NCI-H446 (cell line): ENCODE measurements around the gene RFTN1.
A peak's percentile ranks its signal among the peaks of the same experiment; 100 is the strongest.

Experiments
- DNase-seq, 2 experiments: peaks; one replicate each; lab custom pipeline; 2025; lab: John Stamatoyannopoulos, UW

RFTN1 gene

DNA sequence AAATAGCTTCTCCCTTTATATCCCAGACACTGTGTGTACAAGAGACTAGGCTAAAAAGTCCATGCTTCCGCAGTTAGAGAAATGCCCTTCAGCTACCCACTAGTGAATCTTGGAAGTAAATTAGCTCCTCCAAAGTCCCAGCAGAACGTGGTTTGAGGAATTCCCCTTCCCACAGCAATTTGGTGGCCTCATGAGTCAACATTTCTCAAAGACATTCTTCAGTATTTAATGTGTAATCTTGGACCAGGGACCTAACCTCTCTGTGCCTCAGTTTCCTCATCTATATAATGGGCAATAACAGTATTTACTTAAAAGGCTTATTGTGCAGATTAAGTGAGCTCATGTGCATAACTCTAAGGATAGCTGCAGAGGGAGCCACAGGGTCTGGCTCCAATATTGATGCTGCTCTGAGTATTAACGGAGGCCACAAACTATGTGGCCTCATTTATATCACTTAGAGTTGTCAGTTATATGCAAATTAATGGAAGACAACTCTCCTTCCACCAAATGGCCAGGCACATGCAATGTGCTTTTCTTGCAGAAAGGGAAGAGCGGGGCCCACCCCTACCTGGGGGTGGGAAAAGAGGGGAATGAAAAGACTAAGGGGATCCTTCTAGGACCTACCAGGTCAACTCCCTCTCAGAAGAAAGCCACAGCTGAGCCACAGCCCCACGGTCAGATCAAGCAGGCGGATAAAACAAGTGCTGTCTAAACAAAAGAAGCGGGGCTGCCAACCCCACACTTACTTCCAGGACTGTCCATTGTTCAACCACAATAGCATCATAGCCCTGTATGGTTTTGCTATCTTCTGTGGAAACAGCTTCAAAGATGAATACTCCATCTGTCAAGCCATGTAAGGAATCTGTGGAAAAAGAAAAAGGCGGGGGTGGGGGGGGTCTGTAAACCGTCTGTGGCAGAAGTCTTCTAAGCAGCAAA is 156.0 kb downstream of the RFTN1 start:
- DNase-seq = no peak

- DNase-seq = peak in 1 of 2 experiments; percentile 49
These were observed 157.7 kb downstream of the RFTN1 start for GRCh38 chr3:16355828-16356227.

- DNase-seq = no peak
These were observed 159.2 kb downstream of the RFTN1 start for GRCh38 chr3:16354291-16354690.

GRCh38 chr3:16352428-16352827 is 161.1 kb downstream of the RFTN1 start:
- DNase-seq = no peak

GRCh38 chr3:16350597-16351318 is 162.7 kb downstream of the RFTN1 start:
- peak in 1 of 2 experiments; percentile 21 for DNase-seq

- peak in 1 of 2 experiments; percentile 45 for DNase-seq
These were observed 163.4 kb downstream of the RFTN1 start for GRCh38 chr3:16349986-16350596.

DNA sequence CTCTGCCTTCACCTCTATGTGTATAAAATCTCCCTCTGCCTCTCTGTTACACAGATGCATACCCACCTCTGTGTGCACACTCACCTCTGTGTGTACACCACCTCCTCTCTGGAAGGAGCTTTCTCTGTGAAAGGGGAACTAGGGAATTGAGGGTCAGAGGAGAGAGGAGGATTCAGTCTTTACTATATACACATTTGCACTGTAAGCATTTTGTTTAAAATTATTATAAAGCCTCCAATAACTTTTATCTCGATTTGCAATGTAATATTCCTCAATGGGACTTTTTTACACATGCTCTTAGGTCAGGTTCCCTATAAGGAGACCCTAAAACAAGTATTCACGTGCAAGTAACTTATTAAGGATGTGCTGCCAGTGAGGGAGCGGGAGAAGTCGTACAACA is 166.0 kb downstream of the RFTN1 start:
- no peak for DNase-seq

DNA sequence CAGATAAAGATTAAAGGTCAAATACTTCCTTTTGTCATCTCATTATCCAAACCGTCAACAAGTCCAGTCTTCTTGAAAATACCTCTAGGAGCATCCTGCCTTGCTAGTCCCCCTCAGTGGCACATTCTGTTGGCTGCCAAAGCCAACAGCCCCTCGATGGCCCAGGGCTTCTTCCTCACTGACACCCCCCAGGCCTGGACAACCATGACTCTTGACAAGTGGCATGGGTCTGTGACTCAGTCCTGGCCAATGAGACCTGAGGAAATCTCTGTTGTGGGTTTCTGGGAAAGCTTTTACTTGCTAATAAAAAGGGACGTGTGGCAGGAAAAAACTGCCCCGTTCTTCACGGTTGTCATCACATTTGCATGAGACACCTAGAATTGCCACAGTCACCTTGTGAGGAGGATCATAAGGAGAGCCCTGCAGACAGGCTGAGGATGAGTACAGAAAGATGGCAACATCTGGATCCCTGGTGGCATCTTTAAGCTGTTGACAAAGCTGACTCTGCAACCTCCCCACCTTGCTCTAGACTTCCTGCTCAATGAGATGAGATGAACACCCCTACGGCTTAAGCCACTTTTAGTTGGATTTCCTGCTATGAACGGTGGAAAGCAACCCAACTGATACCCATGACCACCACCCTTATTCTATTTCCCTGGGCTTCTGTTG is 167.0 kb downstream of the RFTN1 start:
- no peak for DNase-seq

GRCh38 chr3:16343101-16343500 is 170.4 kb downstream of the RFTN1 start:
- DNase-seq = no peak

DNA sequence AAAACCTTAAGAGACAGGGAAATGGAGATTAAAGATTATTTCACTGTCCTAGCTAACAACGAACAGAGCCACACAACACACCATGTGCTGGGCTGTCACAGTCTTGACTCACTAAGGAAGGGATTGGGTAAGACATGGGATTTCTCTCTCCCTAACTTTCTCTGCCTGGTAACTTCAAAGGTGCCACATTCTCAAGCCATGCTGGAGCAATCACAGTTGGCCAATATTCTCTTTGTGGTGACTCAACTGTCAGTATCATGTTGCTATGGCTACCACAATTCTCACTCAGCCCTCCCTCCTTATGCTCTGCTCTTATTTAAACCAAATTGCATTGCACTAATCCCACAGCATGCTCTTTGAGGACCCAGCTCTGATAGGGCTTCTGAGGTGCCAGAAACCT is 174.5 kb downstream of the RFTN1 start:
- DNase-seq = no peak

- no peak for DNase-seq
These were observed 175.5 kb downstream of the RFTN1 start for GRCh38 chr3:16337856-16338540.

DNA sequence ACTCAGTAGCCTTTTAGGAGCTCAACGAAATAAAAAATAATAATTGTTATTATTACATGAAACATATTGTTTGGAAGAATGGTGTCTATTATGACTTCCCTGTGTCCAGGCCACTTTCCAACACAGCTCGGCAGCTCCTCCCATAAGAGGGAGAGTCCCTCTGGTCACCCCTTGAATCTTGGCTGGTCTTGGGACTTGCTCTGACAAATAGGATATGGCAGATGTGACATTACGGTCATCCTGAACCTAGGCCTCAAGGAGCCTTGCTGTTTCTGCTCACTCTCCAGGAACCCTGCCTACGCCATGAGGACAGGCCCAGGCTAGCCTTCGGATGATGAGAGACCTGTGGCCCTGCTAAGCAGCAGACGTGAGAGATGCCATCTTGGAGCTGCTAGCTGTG is 176.7 kb downstream of the RFTN1 start:
- no peak for DNase-seq

- DNase-seq = no peak
These were observed 177.5 kb downstream of the RFTN1 start for GRCh38 chr3:16335772-16336645.

DNA sequence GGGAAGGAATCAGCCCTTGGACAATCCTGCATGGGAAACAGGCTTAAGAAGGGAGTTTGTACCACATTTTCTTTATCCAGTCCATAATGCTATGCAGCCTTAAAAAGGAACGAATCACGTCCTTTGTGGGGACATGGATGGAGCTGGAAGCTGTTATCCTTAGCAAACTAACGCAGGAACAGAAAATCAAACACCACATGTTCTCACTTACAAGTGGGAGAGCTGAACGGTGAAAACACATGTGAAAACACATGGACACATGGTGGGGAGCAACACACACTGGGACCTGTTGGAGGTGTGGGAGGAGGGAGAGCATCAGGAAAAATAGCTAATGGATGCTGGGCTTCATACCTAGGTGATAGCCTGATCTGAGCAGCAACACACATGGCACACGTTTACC is 178.2 kb downstream of the RFTN1 start:
- DNase-seq = no peak

DNA sequence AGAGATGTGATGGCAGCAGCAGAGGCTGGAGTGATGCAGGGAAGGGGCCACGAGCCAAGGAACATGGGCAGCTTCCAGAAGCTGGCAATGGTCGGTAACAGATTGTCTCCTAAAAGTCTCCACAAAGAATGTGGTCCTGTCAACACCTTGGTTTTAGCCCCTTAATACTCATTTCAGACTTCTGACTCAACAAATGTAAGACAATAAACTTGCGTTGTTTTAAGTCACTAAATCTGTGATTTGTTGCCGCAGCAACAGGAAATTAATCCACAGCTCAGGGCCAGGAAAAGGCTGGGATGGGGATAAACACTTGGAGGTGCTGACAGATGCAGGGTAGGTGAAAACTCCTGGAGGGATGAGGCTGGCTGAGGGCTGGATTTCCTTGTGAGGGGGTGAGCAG is 178.6 kb downstream of the RFTN1 start:
- DNase-seq = no peak

DNA sequence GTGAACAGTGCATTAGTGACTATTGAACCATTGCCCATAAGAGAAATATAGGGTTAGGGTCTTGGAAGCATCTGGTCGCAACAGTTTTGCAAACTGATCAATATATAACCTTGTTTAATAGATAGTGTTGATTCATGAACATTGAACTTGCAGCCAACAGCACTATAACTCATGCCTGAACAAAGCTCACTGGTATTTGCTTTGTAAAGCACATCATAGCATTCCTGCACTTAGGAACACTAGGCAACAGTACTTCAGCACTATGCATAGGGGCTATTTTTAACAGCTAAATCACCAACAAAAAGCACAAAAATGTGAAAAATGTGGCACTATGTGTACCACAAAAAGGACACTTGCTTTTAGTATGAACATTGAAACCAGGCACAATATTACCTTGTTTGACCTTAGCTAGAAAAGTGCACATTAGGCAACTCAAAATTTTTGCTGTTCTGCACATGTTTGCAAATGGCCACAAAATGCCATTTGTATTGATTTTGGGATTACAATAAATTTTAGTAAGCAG is 180.5 kb downstream of the RFTN1 start:
- DNase-seq = no peak

DNA sequence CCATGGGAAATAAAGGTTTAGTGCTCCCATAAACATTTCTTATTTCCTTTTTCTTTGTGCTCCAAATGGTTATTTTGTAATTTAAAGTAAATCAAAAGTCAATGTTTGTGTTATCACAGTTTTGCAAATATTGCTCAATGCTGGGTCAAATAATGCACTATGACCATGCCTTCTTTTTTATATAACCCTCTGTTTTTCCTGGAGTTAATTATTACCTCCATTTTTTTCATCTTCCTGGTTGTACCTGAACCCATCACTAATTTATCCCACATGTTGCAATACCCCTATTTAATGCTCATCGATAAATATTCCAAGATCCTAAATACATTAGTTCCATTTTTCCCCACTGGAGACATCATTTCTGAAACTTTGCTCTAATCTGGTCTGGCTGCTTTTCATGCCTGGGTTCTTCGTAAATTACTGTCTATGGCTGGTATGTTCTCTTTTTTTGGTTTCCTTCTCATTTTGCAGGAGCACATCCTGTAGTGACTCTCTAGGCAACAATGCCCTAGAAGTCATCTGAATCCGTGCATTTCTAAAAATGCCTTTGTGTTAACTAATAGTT is 182.1 kb downstream of the RFTN1 start:
- DNase-seq = no peak

DNA sequence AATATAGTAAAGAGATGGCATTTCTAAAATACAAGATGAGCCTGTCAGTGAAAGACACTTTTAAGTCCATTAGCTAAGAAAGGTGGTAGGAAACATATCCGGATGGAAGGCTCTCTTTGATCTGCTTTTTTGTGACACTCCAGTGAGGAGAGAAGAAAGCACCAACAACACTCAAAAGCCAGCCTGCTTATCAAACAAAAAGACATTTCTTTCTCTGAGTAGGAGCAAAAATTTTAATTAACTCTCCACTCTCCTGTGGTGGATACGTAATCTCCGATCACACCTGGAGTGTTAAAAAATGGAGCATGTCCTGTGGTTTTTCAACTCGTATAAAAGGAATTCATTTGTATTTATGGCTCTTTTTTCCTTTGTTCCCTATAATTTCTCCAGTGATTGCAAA is 183.1 kb downstream of the RFTN1 start:
- no peak for DNase-seq

DNA sequence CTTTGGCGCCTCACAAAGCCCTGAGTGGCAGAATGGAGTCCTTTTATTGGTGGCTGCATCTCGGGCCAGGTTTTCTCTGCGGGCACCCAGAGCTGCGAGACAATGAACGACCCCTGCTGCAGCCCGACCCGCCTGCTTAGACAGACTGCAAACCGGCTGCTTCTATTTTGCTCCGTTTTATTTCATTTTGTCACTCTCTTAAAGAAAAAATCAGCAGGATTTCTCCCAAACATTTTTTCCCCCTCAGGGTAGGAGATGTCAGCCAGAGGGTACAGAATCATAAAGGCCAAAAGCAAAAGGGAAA is 183.7 kb downstream of the RFTN1 start:
- DNase-seq = no peak
